KOPT-K1 (cell line): ENCODE measurements around the gene ANKMY2.
"Not testable (repeated sequence)": the region's sequence is repeated elsewhere in the genome, so short reads cannot be mapped to it uniquely, and the experiment has no call there.

Experiments
- H3K27ac ChIP-seq: fragments of 200-600 bp; sonication (generic); 2 replicates; pipeline ENCODE4 v1.5.1; 2016; ENCODE audit warnings: antibody characterized with exemption, mild to moderate bottlenecking, low read depth, low read length; ENCODE audit not compliant: poor library complexity, severe bottlenecking
- H3K36me3 ChIP-seq: fragments of 200-600 bp; sonication (generic); 2 replicates; pipeline ENCODE4 v1.5.1; 2017; ENCODE audit warnings: antibody characterized with exemption, mild to moderate bottlenecking, low read length, moderate library complexity; ENCODE audit not compliant: insufficient read depth
- H3K9me3 ChIP-seq: fragments of 200-600 bp; sonication (generic); 2 replicates; pipeline ENCODE4 v1.5.1; 2017; ENCODE audit warnings: antibody characterized with exemption, low read length, mild to moderate bottlenecking; ENCODE audit not compliant: insufficient read depth, poor library complexity, severe bottlenecking

The ANKMY2 gene

DNA sequence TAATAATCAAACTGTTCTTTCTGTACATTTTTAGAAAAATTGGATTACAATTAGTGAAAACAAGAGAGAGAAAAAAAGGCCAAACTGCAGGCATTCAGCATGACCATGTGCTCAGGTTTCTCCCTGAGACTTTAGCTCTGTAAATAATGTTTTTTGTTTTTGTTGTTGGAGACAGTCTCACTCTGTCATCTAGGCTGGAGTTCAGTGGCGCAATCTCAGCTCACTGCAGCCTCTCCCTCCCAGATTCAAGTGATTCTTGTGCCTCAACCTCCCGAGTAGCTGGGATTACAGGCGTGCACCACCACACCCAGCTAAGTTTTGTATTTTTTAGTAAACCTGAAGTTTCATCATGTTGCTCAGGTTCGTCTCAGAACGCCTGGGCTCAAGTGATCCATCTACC lies 23.4 kb upstream of the ANKMY2 start:
- H3K36me3 ChIP-seq = peaks cover 88% of the 10 kb centered on the region

GRCh38 chr7:16668049-16668858 lies 22.7 kb upstream of the ANKMY2 start:
- Histone ChIP-seq H3K36me3 (peaks cover 87% of the 10 kb centered on the region), H3K9me3 (no peaks in the 10 kb centered on the region), H3K27ac (no peak overlapping the region)

More for the DNA sequence above, 23.4 kb upstream of the ANKMY2 start:
- H3K9me3 ChIP-seq = no peaks in the 10 kb centered on the region
- no peak overlapping the region for H3K27ac ChIP-seq

- Histone ChIP-seq H3K27ac (no peak overlapping the region), H3K36me3 (peaks cover 81% of the 10 kb centered on the region), H3K9me3 (no peaks in the 10 kb centered on the region)
Observed at GRCh38 chr7:16667355-16667754, 21.8 kb upstream of the ANKMY2 start.

- H3K27ac ChIP-seq = no peak overlapping the region
- no peaks in the 10 kb centered on the region for H3K9me3 ChIP-seq
- peaks cover 29% of the 10 kb centered on the region for H3K36me3 ChIP-seq
Observed at GRCh38 chr7:16661924-16662323, 16.4 kb upstream of the ANKMY2 start.

DNA sequence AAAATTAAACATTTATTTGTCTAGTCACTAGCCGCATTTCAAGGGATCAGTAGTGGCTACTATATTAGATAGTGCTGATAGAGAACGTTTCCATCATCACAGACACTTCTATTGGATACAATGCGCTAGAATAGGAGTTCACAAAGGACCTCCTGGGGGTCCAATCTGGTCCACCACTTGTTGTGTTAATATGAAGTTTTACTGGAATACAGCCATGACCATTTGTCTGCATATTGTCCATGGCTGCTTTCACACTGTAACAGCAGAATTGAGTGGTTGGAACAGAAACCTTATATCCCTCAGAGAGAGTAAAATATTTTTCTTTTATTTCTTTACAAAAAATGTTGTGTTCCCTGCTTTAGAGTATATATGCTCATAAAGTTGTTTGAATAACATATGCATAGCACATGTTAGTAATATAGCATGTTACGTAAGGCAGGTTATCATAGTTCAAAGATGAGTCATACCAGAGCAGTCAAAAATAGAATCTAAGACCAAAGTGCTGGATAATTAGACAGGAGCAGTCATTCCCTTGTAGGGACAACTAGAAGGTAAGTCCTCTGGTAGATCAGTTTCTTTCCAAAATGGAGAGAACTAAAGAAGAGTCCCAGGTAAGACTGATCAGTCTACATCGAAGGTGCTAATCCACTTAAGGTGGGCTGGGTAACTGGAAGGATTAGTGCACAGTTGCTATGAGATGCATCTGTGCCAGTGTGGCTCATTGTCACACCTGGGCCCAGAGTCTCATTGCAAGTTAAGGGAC lies 15.3 kb upstream of the ANKMY2 start:
- Histone ChIP-seq H3K36me3 (peaks cover 19% of the 10 kb centered on the region), H3K27ac (no peak overlapping the region), H3K9me3 (no peaks in the 10 kb centered on the region)

- H3K36me3 ChIP-seq = peaks cover 14% of the 10 kb centered on the region
- H3K9me3 ChIP-seq, H3K27ac ChIP-seq: not testable (repeated sequence)
Observed at GRCh38 chr7:16659854-16660497, 14.4 kb upstream of the ANKMY2 start.

- H3K27ac ChIP-seq = no peak overlapping the region
- peaks cover 5% of the 10 kb centered on the region; the same call in 1 of the 2 replicates for H3K36me3 ChIP-seq
- H3K9me3 ChIP-seq = no peaks in the 10 kb centered on the region
Observed at GRCh38 chr7:16657656-16658279, 12.2 kb upstream of the ANKMY2 start.

DNA sequence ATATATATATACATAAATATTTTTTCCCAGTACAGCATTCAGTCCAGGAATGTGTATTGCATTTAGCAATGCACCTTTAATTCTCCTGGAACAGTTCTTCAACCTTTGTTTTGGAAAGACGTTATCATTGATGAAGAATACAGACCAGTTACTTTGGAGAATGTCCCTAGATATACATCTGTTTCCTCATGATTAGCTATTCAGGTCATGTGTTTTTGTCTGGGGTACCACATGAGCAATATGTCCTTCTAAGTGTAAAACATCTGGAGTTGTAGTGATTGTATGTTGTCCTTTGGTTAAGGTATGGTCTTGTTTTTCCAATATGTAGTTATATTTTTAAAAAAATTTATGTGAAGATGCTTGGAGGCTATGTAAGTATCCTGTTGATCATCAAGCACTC lies 10.6 kb upstream of the ANKMY2 start:
- H3K27ac ChIP-seq = no peak overlapping the region
- H3K36me3 ChIP-seq = peaks cover 11% of the 10 kb centered on the region; the same call in 1 of the 2 replicates
- H3K9me3 ChIP-seq = no peaks in the 10 kb centered on the region

GRCh38 chr7:16655394-16655793 lies 9.8 kb upstream of the ANKMY2 start:
- Histone ChIP-seq H3K27ac (no peak overlapping the region), H3K9me3 (no peaks in the 10 kb centered on the region), H3K36me3 (peaks cover 11% of the 10 kb centered on the region)

DNA sequence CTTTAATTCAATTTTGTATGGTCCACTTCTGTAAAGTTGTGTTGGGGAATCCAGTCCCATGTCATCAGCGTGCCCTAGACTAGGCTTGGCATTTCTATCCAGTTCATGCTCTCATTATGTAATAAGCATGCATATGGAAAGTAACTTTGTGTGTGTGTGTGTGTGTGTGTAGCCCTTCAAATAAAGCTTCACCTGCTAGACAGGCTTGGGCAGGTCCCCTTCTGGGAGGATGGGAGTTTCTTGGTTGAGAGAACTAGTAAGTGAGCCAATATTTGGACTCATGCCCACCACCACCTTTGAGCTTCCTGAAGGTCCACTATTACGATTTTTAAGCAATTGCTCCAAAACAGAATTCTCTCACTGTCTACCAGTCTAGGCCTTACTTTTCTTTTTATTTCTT lies 7.3 kb upstream of the ANKMY2 start:
- no peaks in the 10 kb centered on the region for H3K9me3 ChIP-seq
- H3K36me3 ChIP-seq = peaks cover 17% of the 10 kb centered on the region
- no peak overlapping the region for H3K27ac ChIP-seq

GRCh38 chr7:16652240-16652583 lies 6.7 kb upstream of the ANKMY2 start:
- H3K36me3 ChIP-seq = peaks cover 17% of the 10 kb centered on the region
- no peak overlapping the region for H3K27ac ChIP-seq
- no peaks in the 10 kb centered on the region for H3K9me3 ChIP-seq

DNA sequence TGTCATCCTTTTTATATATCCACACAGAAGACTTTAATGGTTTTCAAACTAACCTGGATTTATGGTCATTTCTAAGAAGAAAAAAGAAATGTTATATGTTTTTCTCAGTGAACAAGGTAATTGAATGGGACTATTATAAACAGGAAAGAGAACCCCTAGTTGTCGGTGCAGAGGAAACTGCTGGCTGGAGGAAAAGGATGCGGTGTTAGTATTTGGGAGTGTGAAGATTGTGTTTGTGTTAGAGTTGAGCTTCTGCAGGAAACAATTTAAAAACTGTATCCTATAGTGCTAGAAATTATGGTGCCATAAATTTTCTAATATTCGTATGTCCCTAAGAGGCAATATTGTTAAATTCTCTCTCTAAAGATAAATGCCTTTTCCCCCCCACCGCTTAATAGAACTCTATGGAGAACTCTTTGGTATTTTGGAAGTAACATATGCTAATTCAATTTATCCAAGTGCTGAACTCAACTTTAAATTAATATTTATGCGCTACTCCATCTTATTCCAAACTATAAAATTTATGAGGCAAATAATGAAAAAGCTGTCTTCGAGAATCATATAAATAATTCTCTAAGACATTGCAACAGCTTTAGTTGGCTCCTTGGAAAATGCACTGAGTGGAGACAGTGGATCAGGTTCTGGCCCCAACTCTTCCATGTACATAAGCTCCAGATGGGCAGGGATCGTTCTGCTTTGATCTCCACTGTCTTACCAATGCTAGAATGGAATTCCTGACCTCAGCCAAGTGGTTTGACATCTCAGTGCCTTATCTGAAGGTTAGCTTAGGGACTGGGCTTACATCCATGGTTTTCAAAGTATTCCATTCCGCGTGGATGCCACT lies 6.1 kb upstream of the ANKMY2 start:
- H3K27ac ChIP-seq = no peak overlapping the region
- H3K9me3 ChIP-seq = no peaks in the 10 kb centered on the region
- H3K36me3 ChIP-seq = peaks cover 17% of the 10 kb centered on the region

DNA sequence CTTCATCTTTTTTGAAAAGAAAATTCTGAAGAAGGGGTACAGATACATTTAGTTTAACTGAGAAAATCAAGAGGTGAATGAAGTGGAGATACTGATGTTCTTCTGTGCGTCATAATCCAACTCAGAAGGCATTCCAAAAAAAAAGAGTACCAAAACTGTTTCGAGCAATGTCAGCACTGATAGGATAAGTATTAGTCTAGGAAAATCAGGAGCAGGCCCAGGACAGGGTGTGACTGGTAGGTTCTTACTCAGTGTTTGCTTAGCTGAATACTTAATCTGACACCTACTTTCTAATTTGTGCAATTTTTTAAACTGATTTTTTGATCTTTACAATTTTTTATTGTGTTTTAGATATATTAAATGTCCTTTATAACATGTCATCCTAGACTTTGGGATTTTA lies 4.7 kb upstream of the ANKMY2 start:
- H3K9me3 ChIP-seq = no peaks in the 10 kb centered on the region
- H3K27ac ChIP-seq = no peak overlapping the region
- peaks cover 13% of the 10 kb centered on the region for H3K36me3 ChIP-seq

DNA sequence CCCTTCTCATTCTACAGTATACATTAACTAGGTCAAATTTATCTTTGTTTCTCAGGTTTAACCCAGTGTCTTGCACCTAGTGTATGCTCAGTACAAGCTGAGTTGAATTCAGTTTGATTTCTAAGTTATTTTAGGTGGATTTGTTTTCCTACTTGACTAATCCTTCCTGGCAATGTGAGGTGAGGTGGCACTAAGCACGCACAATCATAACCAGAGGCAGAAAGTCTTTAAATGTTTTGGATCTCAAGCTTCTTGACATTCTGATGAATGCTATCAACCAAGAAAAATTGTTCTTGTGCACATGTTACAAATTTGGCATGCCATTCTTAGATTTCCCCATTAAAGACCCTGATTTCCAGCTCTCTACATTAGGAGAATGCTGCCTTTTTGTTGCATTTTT lies 3.6 kb upstream of the ANKMY2 start:
- H3K9me3 ChIP-seq = no peaks in the 10 kb centered on the region
- peaks cover 13% of the 10 kb centered on the region for H3K36me3 ChIP-seq
- no peak overlapping the region for H3K27ac ChIP-seq
